ENCODE results near the gene SUPT20H. TPM values are rescaled to one million over a fixed set of nuclear protein-coding genes. Genes with fewer than 3 reads are reported as not detected.

SUPT20H gene
- total RNA-seq, 1 experiment from 2014 or later: 16.8 TPM

- no peaks in the 10 kb centered on the region for H3K79me2 ChIP-seq (ENCODE audit: low read length)
- H2AFZ ChIP-seq (ENCODE audit: low read length): no peak overlapping the region
- H3K4me3 ChIP-seq (ENCODE audit: low read length): no peak overlapping the region
- no peaks in the 10 kb centered on the region for H3K27me3 ChIP-seq (ENCODE audit: low read length)
- ATAC-seq (no peak), DNase-seq (no peak)
- no peaks in the 10 kb centered on the region for H4K20me1 ChIP-seq (ENCODE audit: low read length)
- no peak overlapping the region for H3K27ac ChIP-seq (ENCODE audit: low read length)
- no peaks in the 10 kb centered on the region for H3K36me3 ChIP-seq (ENCODE audit: low read depth, low read length)
- H3F3A ChIP-seq (ENCODE audit: low read length, unreplicated experiment): no peaks in the 10 kb centered on the region
- no peak overlapping the region for H3K9ac ChIP-seq (ENCODE audit: low read length)
- ChIA-PET POLR2A (ENCODE audit: unreplicated experiment) (no interaction called here), CTCF (interaction anchor here (0.6 kb wide), 2 partner anchors 58 to 211 kb away, joined by 3 to 4 read pairs; no protein-coding TSS in a partner anchor)
- TF ChIP-seq CTCF (conservative IDR thresholded peaks at IDR 0.05; ENCODE audit: low read depth, low read length): no peak
- no peak for TF ChIP-seq EZH2 (IDR thresholded peaks at IDR 0.05; ENCODE audit: low read length, unreplicated experiment)
- TF ChIP-seq EZH2phosphoT487 (IDR thresholded peaks at IDR 0.05; ENCODE audit: borderline replicate concordance, low read length): no peak
- no peak overlapping the region for H3K4me2 ChIP-seq (ENCODE audit: low read length)
- intact Hi-C loops (cut with micrococcal nuclease): loop anchor here (2.0 kb wide), 1 partner anchor 211 kb away; no protein-coding TSS in a partner anchor
- no peaks in the 10 kb centered on the region for H3K9me2 ChIP-seq (replicated peaks; ENCODE audit: low read length)
- H3K9me3 ChIP-seq (ENCODE audit: low read length): no peaks in the 10 kb centered on the region
- BruUV-seq (replicated peaks): no TSS peak
- H3K4me1 ChIP-seq (ENCODE audit: insufficient read depth, low read length): 0 out of 2 replicates have a peak, but pooled peaks cover 4% of the 10 kb centered on the region
These were observed 10.2 kb upstream of the SUPT20H start for GRCh38 chr13:37069597-37070103.

- no peak overlapping the region for H3K4me2 ChIP-seq (ENCODE audit: low read length)
- H3K9me2 ChIP-seq (replicated peaks; ENCODE audit: low read length): no peaks in the 10 kb centered on the region
- TF ChIP-seq EZH2phosphoT487 (IDR thresholded peaks at IDR 0.05; ENCODE audit: borderline replicate concordance, low read length): no peak
- peak; percentile 46; the same call in 1 of the 2 replicates for TF ChIP-seq CTCF (conservative IDR thresholded peaks at IDR 0.05; ENCODE audit: low read depth, low read length)
- no peak overlapping the region for H3K27ac ChIP-seq (ENCODE audit: low read length)
- no peak overlapping the region for H2AFZ ChIP-seq (ENCODE audit: low read length)
- H3F3A ChIP-seq (ENCODE audit: low read length, unreplicated experiment): no peaks in the 10 kb centered on the region
- H3K36me3 ChIP-seq (ENCODE audit: low read depth, low read length): no peaks in the 10 kb centered on the region
- intact Hi-C loops (cut with micrococcal nuclease): loop anchor here (1.0 to 2.0 kb wide), 2 partner anchors 69 to 210 kb away; partner anchors contain the start of gene EXOSC8
- BruUV-seq (replicated peaks): no TSS peak
- 0 out of 2 replicates have a peak, but pooled peaks cover 4% of the 10 kb centered on the region for H3K4me1 ChIP-seq (ENCODE audit: insufficient read depth, low read length)
- H4K20me1 ChIP-seq (ENCODE audit: low read length): no peaks in the 10 kb centered on the region
- POLR2A ChIA-PET (ENCODE audit: unreplicated experiment): no interaction called here
- H3K9me3 ChIP-seq (ENCODE audit: low read length): no peaks in the 10 kb centered on the region
- CTCF ChIA-PET: interaction anchor here (0.6 kb wide), 2 partner anchors 59 to 211 kb away, joined by 3 to 4 read pairs; no protein-coding TSS in a partner anchor
- no peaks in the 10 kb centered on the region for H3K79me2 ChIP-seq (ENCODE audit: low read length)
- DNase-seq (peak; percentile 25), ATAC-seq (peak; percentile 60)
- no peak overlapping the region for H3K4me3 ChIP-seq (ENCODE audit: low read length)
- no peak overlapping the region for H3K9ac ChIP-seq (ENCODE audit: low read length)
- no peaks in the 10 kb centered on the region for H3K27me3 ChIP-seq (ENCODE audit: low read length)
These were observed 9.5 kb upstream of the SUPT20H start for GRCh38 chr13:37068962-37069361.

GRCh38 chr13:37067874-37068273, 8.4 kb upstream of the SUPT20H start:
- H3K79me2 ChIP-seq (ENCODE audit: low read length): no peaks in the 10 kb centered on the region
- ATAC-seq (no peak), DNase-seq (no peak)
- H3F3A ChIP-seq (ENCODE audit: low read length, unreplicated experiment): no peaks in the 10 kb centered on the region
- no peaks in the 10 kb centered on the region for H3K36me3 ChIP-seq (ENCODE audit: low read depth, low read length)
- intact Hi-C loops (cut with micrococcal nuclease): loop anchor here (1.0 to 2.0 kb wide), 2 partner anchors 68 to 209 kb away; partner anchors contain the start of gene EXOSC8
- H4K20me1 ChIP-seq (ENCODE audit: low read length): no peaks in the 10 kb centered on the region
- BruUV-seq (replicated peaks): no TSS peak
- no peaks in the 10 kb centered on the region for H3K27me3 ChIP-seq (ENCODE audit: low read length)
- ChIA-PET CTCF (no interaction called here), POLR2A (ENCODE audit: unreplicated experiment) (no interaction called here)
- H3K9ac ChIP-seq (ENCODE audit: low read length): no peak overlapping the region
- H3K9me3 ChIP-seq (ENCODE audit: low read length): no peaks in the 10 kb centered on the region
- H3K27ac ChIP-seq (ENCODE audit: low read length): no peak overlapping the region
- H3K4me3 ChIP-seq (ENCODE audit: low read length): no peak overlapping the region
- TF ChIP-seq EZH2 (IDR thresholded peaks at IDR 0.05; ENCODE audit: low read length, unreplicated experiment) (no peak), EZH2phosphoT487 (IDR thresholded peaks at IDR 0.05; ENCODE audit: borderline replicate concordance, low read length) (no peak), CTCF (conservative IDR thresholded peaks at IDR 0.05; ENCODE audit: low read depth, low read length) (no peak)
- no peak overlapping the region for H2AFZ ChIP-seq (ENCODE audit: low read length)
- H3K9me2 ChIP-seq (replicated peaks; ENCODE audit: low read length): no peaks in the 10 kb centered on the region
- 0 out of 2 replicates have a peak, but pooled peaks cover 4% of the 10 kb centered on the region for H3K4me1 ChIP-seq (ENCODE audit: insufficient read depth, low read length)
- no peak overlapping the region for H3K4me2 ChIP-seq (ENCODE audit: low read length)
